Stimulated activated CD4-positive, alpha-beta T cell treated with anti-CD3 and anti-CD28 coated beads, Interleukin-4, amount 100 ng/mL, for 1 hour (primary cell): ENCODE data around the gene FOXD2.

ENCODE experiments used
- DNase-seq: peaks from one replicate; pipeline ENCODE4 v3.0.0-alpha.2; 2020

Gene FOXD2

GRCh38 chr1:47417170-47418044 lies 20.4 kb upstream of the FOXD2 start:
- no peak for DNase-seq

DNA sequence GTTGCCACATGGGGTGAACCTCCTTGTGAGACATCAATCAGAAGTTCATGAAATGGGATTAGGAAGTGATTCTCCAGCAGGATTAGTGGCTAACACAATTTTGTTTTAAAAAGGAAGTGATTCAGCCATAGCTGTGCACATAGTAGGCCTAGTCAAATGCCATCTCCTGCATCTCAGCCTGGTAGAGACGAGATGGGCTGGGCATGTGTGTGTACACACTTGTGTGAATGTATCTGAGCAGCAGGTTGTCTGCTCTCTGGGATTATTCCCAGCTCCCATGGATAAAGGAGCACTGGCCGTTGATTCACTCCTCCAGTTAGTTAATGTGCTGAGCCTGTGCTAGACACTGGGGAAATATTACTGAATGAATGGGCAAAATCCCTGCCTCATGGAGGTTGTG lies 19.7 kb upstream of the FOXD2 start:
- no peak for DNase-seq

DNA sequence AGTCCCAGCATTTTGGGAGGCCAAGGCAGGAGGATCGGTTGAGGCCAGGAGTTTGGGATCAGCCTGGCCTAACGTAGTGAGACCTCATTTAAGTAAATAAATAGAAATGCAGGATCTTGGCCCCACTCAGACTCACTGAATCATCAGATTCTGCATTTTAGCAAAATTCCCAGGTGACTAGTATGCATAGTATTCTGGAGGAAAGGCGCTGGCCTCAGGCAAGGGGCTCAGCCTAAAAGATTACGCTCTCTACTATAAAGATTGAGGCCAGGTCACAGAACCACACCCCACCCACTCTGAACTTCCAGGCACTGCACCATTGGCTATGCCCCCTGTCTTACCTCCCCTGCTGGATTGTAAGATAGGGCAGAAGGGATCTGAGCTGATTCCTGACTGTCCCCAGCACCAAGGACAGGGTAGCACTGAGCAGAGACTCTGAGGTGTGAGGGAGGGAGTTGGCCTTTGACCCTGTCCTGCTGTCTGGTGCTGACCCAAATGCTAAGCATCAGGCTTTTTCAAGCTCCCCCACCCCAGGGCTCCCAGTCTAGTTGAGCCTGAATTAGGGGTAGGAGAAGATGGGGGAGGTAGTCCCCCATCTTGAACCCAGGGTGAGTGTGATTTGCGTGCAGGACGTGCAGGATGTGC lies 19.0 kb upstream of the FOXD2 start:
- no peak for DNase-seq

GRCh38 chr1:47420547-47420946 lies 17.3 kb upstream of the FOXD2 start:
- no peak for DNase-seq

- DNase-seq = no peak
Observed at GRCh38 chr1:47423872-47424271, 14.0 kb upstream of the FOXD2 start.

GRCh38 chr1:47424336-47424982 lies 13.4 kb upstream of the FOXD2 start:
- no peak for DNase-seq

GRCh38 chr1:47431534-47431933 lies 6.3 kb upstream of the FOXD2 start:
- no peak for DNase-seq

DNA sequence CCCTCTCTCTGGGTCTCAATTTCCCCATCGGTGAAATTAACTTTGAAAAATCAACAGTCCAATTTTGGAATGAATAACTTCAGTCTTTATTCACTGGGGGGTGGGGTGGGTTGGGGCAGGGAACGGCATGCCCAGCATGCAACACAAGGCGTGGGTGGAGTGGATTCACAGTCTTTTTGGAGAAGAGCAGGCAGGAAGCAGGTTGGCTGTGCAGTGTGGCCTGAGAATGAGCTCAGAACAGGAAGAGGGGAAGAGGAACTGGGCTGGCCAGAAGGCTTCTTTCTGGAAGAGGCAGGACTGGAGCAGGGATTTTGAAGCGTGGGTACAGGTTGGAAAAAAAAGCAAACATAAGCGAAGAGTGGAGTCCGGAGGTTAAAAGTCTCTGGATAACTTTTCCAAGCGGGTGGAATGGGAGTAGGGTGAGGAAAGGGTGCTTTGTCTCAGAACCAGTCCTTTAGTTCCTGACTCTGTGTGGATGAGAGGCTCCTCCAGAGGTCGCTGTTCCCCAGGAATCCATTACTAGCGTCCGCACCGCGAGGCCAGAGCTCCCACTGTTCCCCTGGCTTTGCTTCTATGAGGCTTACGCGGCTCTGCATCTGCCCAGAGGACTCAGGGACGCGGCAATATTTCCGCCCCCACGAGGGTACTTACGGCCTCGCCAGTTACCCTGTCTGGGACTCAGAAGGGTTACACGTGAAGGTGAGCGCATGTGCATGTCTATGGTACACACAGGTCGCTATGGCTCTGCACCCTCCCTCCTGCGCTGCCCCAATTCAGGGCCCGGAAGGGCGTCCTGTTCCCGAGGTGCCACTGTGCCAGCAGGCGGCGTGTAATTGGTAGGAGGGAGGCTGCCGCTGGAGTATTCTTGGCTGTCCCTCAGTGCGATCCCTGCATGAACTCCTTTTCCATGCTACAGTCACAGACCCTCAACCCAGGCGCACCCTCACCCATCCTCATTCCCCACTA lies 5.5 kb upstream of the FOXD2 start:
- DNase-seq = peak; percentile 65

- DNase-seq = no peak
Observed at GRCh38 chr1:47433037-47433421, 4.8 kb upstream of the FOXD2 start.

DNA sequence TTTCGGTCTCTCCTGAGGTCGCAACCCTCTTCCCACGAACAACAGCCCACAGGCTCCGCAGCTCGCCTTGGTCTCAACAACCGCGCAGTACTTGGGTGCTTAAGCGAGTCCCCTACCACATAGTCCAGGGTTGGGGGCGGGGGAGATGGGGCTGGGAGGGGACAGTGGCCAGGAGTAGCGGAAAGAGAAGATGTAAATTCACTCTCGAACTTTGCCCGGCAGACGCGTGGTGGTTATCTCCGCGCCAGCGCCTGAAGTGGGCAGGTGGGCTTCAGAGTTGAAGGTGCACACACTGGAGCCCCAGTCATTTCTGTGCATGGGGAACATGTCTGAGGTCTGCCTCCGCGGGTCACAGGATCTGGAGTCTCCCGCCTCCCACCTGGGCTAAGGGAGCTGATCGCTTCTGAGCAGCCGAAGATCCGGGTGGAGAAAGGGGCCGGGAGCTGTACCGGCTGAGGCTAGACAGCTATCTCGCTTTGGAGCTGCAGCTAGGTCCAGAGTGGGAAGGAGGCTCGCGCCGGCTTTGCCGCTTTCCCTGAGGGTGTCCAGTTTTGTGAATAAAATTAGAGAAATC lies 4.3 kb upstream of the FOXD2 start:
- DNase-seq = no peak

DNA sequence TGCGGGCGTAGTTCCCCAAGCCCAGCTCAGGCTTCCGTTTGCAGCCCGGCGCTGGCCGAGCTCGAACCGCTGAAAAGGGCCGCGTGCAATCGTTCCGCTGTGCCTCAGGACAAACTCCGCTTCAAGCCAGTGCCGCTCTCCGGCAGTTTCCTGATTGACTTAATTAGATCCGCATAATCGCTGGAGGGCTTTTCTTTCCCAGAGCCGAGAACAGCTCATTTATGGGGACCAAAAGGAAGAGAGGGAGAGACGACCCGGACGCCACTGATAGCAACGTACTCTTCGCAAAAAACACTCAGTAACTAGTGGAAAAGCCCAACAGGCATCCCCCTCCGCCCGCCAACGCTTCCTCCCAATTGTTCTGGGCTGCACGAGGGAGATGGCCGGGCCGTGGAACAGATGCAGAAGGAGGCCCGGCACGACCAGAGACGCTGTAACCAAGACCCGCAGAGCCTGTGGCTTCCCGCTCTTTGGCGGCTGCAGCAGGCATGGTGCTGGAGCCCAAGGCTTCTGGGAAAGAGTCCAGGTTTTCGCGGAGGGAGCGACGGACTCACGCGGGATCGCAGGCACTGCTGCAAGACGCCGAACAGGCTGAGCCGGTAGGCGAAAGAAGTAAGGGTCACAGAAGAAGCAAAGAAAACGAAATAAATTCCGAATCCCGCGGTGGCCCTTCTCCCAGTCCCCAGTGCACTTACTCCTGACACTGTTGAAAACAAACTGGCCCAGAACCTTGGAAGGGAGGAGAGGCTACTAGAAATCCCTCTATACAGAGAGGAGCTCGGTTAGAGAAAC lies 3.6 kb upstream of the FOXD2 start:
- no peak for DNase-seq

- no peak for DNase-seq
Observed at GRCh38 chr1:47435506-47436303, 2.1 kb upstream of the FOXD2 start.

DNA sequence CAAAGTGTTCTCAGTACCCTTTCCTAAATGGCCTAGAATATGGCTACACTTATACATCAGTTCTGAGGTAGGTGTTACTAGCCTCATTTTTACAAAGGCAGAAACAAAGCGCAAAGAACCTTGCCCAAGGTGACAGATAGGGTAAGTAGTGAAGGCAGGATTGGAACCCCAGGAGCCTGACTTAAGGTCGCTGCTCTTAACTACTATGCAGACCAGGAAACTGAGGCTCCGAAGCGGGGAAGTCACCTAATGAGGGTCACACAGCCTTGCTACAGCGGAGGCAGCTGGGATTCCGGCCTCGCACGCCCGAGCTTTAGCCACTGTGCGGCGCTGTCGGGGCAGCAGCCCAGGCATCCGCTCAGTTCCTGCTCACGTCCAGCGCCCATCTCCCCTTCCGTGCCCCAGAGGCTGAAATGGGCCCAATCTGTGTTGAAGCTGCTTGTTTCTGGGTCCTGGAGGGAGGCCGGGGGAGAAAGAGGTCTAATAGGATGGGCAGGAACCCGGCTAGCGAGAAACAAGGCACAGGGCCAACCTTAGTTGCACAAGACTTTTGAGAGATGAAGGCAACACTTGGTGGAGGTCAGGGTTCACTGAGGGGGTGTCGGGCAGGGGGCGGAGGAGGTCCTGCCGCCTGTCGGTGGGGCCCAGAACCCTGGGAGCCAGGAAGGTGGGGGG lies 1.4 kb upstream of the FOXD2 start:
- peak; percentile 80 for DNase-seq

DNA sequence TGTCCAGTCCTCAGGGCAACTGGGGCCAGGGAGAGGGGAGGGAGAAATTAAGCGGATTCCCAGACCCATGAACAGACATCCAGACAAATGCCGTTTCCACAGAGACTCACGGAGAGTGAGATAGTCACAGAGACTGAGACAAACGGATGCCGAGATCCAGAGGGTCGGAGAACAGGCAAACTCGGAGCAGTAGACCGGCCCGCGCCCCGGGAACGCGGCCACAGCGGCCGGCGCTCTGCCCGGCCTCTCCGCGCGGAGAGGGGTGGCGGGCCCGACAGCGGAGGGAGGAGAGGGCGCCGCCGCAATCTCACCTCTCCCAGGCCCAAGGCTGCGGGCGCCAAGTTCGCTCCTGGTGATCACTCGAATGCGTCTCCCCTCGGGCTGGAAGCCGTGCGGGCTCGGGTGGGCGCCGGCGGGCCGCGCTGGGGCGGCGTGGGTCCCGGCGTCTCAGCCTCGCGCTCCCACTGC lies 831 bp upstream of the FOXD2 start:
- DNase-seq = no peak

GRCh38 chr1:47438165-47439016 lies 547 bp downstream of the FOXD2 start:
- DNase-seq = no peak

DNA sequence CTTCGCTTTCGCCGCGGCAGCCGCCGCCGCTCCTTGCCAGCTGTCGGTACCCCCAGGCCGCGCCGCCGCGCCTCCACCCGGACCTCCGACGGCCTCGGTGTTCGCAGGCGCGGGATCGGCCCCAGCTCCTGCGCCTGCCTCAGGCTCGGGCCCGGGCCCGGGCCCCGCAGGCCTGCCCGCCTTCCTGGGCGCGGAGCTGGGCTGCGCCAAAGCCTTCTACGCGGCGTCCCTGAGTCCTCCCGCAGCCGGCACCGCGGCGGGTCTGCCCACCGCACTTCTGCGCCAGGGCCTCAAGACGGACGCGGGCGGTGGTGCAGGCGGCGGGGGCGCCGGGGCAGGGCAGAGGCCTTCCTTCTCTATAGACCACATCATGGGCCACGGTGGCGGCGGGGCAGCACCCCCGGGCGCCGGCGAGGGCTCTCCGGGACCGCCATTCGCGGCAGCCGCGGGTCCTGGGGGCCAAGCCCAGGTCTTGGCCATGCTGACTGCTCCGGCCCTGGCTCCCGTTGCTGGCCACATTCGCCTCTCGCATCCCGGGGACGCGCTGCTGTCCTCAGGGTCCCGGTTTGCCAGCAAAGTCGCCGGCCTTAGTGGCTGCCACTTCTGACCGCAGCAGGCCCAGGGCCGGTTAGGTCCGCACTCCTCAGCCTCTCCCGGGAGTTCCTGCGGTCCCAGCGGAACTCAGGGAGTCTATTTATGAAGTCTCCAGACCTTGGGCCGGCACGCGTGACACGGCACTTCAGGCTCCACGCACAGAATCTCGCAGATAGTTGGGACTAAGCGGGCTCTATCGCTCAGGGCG lies 1.4 kb downstream of the FOXD2 start:
- DNase-seq = no peak

DNA sequence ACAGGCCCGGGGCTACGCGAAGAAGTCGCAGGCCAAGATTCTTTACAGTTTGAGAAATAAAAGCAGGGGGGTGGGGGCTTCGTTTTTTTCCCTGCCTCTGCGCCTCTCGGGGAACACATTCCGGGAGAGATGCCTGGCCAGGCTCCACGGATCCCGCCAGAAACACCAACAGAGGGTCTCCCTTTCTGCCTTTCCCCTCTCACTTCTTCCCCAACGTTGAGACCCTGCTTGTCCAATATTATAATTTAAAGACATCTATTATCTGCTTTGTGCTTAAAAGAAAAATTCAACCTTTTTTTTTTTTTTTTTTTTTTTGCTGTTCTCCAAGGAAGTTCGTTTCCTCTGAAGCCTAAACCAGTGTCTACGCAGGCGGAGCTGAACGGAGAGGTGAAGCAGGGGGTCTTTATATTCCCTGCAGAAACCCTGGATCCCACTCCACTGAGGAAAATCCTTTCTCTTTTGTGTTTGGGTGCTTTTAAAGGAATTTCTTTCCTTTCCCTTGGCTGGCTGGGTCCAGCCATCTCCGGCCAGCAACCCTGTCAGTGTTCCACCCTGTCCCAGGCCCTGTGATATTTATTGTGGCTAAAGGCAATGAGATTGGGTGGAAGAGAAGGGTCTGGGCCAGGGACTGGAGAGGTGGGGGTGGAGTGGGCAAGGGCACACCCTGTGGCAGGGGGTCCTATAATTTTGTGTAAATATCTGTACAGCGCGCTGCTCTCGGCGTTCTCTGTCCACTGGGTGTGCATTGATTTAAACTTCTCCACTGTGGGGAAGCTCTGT lies 2.2 kb downstream of the FOXD2 start:
- DNase-seq = no peak
